ENCODE data around the gene FAM50B. TPM values are rescaled to one million over a fixed set of nuclear protein-coding genes. Genes with fewer than 3 reads are reported as not detected.

The FAM50B gene
- total and polyA plus RNA-seq, 2 experiments from 2014 or later, result 2.2 to 2.6 TPM

DNA sequence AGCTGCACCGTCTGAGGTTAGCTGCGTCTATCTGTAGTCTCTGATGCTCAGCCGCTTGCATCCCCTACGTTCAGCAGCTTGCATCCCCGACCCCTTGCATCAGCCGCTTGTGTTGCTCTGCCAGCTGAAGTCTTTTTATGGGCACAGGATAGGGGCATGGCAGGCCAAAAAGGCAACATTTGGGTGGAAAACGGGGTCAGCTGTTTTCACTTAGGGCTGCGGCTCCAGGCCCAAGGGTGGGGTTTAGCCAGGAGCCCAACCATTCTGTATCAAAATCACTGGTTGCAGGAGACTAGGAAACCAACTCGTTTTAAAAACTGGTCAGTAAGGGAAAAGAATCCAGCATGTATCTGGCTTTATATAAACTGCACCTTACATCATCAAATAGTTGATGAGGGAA is 49.9 kb downstream of the FAM50B start:
- TF ChIP-seq, protein P1, sequence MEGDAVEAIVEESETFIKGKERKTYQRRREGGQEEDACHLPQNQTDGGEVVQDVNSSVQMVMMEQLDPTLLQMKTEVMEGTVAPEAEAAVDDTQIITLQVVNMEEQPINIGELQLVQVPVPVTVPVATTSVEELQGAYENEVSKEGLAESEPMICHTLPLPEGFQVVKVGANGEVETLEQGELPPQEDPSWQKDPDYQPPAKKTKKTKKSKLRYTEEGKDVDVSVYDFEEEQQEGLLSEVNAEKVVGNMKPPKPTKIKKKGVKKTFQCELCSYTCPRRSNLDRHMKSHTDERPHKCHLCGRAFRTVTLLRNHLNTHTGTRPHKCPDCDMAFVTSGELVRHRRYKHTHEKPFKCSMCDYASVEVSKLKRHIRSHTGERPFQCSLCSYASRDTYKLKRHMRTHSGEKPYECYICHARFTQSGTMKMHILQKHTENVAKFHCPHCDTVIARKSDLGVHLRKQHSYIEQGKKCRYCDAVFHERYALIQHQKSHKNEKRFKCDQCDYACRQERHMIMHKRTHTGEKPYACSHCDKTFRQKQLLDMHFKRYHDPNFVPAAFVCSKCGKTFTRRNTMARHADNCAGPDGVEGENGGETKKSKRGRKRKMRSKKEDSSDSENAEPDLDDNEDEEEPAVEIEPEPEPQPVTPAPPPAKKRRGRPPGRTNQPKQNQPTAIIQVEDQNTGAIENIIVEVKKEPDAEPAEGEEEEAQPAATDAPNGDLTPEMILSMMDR (IDR thresholded peaks at IDR 0.05; ENCODE audit: low read depth, low read length), result no peak
- Histone ChIP-seq H3K27me3 (no peaks in the 10 kb centered on the region), H3K9me3 (ENCODE audit: low read depth) (no peaks in the 10 kb centered on the region), H3K27ac (no peak overlapping the region), H3K4me1 (ENCODE audit: low read depth) (no peaks in the 10 kb centered on the region), H3K36me3 (no peaks in the 10 kb centered on the region), H3K4me3 (no peak overlapping the region)
- no peak for DNase-seq (ENCODE audit: low read depth in 1 of 2, low spot score in 1 of 2)

DNA sequence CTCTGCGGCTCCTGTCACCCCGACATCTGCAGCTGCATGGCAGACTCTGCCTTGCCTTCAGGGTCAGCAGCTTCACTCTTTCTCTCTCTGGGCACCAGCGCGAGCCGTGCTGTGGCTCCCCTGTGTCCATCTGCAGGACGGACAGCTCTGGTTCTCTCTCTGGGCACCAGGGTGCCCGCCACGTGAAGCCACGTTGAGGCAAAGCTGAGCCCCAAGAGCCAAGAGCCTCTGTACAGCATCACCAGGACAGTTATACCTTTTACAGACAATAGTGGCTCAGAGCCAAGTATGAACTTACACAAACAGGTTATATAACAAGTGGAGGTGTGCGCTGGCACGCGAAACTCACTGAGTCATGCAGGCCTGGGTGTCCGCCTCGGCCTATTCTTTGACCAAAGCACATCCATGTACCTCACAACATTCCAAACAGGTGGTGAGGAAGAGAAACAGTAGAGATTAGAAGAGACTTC is 50.8 kb downstream of the FAM50B start:
- H3K9me3 ChIP-seq (ENCODE audit: low read depth), result no peaks in the 10 kb centered on the region
- no peaks in the 10 kb centered on the region for H3K27me3 ChIP-seq
- no peaks in the 10 kb centered on the region for H3K4me1 ChIP-seq (ENCODE audit: low read depth)
- TF ChIP-seq, protein P1 (IDR thresholded peaks at IDR 0.05; ENCODE audit: low read depth, low read length), result no peak
- DNase-seq (ENCODE audit: low read depth in 1 of 2, low spot score in 1 of 2), result no peak
- no peaks in the 10 kb centered on the region for H3K36me3 ChIP-seq
- H3K27ac ChIP-seq, result no peak overlapping the region
- no peak overlapping the region for H3K4me3 ChIP-seq

Other genes with a start within 250 kb of the FAM50B start
- 11.8 and 16.1 TPM in 2 replicates for gene PXDC1, start 97.7 kb upstream of the FAM50B start, total RNA-seq
- gene PXDC1, start 97.7 kb upstream of the FAM50B start, polyA plus RNA-seq, result 11.4 and 12.3 TPM in 2 replicates
- not detected in 2 replicates for gene FAM217A, start 229.8 kb downstream of the FAM50B start, total RNA-seq
- 1.4 TPM in 1 of 2 replicates, not detected in the other for gene FAM217A, start 229.8 kb downstream of the FAM50B start, polyA plus RNA-seq

Data from cardiac muscle cell (in vitro differentiated cells and primary cell).